ENCODE results near the gene POLD4.

POLD4 gene

GRCh38 chr11:67379061-67380058, 26.0 kb upstream of the POLD4 start:
- Mint-ChIP-seq H3K27ac (no peak overlapping the region), H3K36me3 (ENCODE audit: low read depth) (no peaks in the 10 kb centered on the region), H3K4me3 (no peak overlapping the region), H3K4me1 (ENCODE audit: low read depth) (peaks cover 11% of the 10 kb centered on the region), H3K9me3 (no peaks in the 10 kb centered on the region), H3K27me3 (ENCODE audit: low read depth) (peaks cover 33% of the 10 kb centered on the region)
- no peak for DNase-seq (ENCODE audit: low spot score)

- Mint-ChIP-seq H3K4me3 (no peak overlapping the region), H3K27me3 (ENCODE audit: low read depth) (peaks cover 38% of the 10 kb centered on the region), H3K27ac (no peak overlapping the region), H3K4me1 (ENCODE audit: low read depth) (peaks cover 15% of the 10 kb centered on the region), H3K9me3 (no peaks in the 10 kb centered on the region), H3K36me3 (ENCODE audit: low read depth) (no peaks in the 10 kb centered on the region)
- DNase-seq (ENCODE audit: low spot score) = no peak
Measured at GRCh38 chr11:67378544-67378943, 25.2 kb upstream of the POLD4 start.

- DNase-seq (ENCODE audit: low spot score) = no peak
- peaks cover 38% of the 10 kb centered on the region for H3K27me3 Mint-ChIP-seq (ENCODE audit: low read depth)
- no peaks in the 10 kb centered on the region for H3K9me3 Mint-ChIP-seq
- no peak overlapping the region for H3K27ac Mint-ChIP-seq
- H3K4me1 Mint-ChIP-seq (ENCODE audit: low read depth) = peaks cover 11% of the 10 kb centered on the region
- H3K4me3 Mint-ChIP-seq = no peak overlapping the region
- H3K36me3 Mint-ChIP-seq (ENCODE audit: low read depth) = no peaks in the 10 kb centered on the region
Measured at GRCh38 chr11:67376873-67377808, 23.8 kb upstream of the POLD4 start.

- no peak overlapping the region for H3K27ac Mint-ChIP-seq
- no peak overlapping the region for H3K4me3 Mint-ChIP-seq
- H3K9me3 Mint-ChIP-seq = no peaks in the 10 kb centered on the region
- DNase-seq (ENCODE audit: low spot score) = no peak
- H3K27me3 Mint-ChIP-seq (ENCODE audit: low read depth) = peaks cover 46% of the 10 kb centered on the region
- peaks cover 16% of the 10 kb centered on the region for H3K4me1 Mint-ChIP-seq (ENCODE audit: low read depth)
- no peaks in the 10 kb centered on the region for H3K36me3 Mint-ChIP-seq (ENCODE audit: low read depth)
Measured at GRCh38 chr11:67376063-67376820, 22.9 kb upstream of the POLD4 start.

- H3K36me3 Mint-ChIP-seq (ENCODE audit: low read depth) = no peaks in the 10 kb centered on the region
- peaks cover 48% of the 10 kb centered on the region for H3K27me3 Mint-ChIP-seq (ENCODE audit: low read depth)
- no peak overlapping the region for H3K27ac Mint-ChIP-seq
- DNase-seq (ENCODE audit: low spot score) = no peak
- H3K4me1 Mint-ChIP-seq (ENCODE audit: low read depth) = peaks cover 19% of the 10 kb centered on the region
- no peak overlapping the region for H3K4me3 Mint-ChIP-seq
- no peaks in the 10 kb centered on the region for H3K9me3 Mint-ChIP-seq
Measured at GRCh38 chr11:67375320-67376055, 22.1 kb upstream of the POLD4 start.

- Mint-ChIP-seq H3K9me3 (no peaks in the 10 kb centered on the region), H3K4me1 (ENCODE audit: low read depth) (peaks cover 22% of the 10 kb centered on the region), H3K27ac (no peak overlapping the region), H3K4me3 (peak overlapping the region; percentile 91), H3K36me3 (ENCODE audit: low read depth) (no peaks in the 10 kb centered on the region), H3K27me3 (ENCODE audit: low read depth) (peaks cover 52% of the 10 kb centered on the region)
- DNase-seq (ENCODE audit: low spot score) = no peak
Measured at GRCh38 chr11:67374571-67375281, 21.4 kb upstream of the POLD4 start.

GRCh38 chr11:67373648-67374570, 20.6 kb upstream of the POLD4 start:
- Mint-ChIP-seq H3K4me3 (peak overlapping the region; percentile 91), H3K27ac (peak overlapping the region; percentile 80), H3K27me3 (ENCODE audit: low read depth) (peaks cover 60% of the 10 kb centered on the region), H3K9me3 (no peaks in the 10 kb centered on the region), H3K36me3 (ENCODE audit: low read depth) (no peaks in the 10 kb centered on the region), H3K4me1 (ENCODE audit: low read depth) (peaks cover 26% of the 10 kb centered on the region)
- peak; percentile 53 for DNase-seq (ENCODE audit: low spot score)

GRCh38 chr11:67372993-67373647, 19.8 kb upstream of the POLD4 start, which contains the start of gene CLCF1:
Gene CLCF1, minus strand, starts transcription at chr11:67373598. Its CDS starts 59 bp downstream, at chr11:67373539.
- Mint-ChIP-seq H3K36me3 (ENCODE audit: low read depth) (no peaks in the 10 kb centered on the region), H3K27me3 (ENCODE audit: low read depth) (peaks cover 64% of the 10 kb centered on the region), H3K4me3 (peak within 1 kb of the TSS; percentile 91), H3K4me1 (ENCODE audit: low read depth) (peaks cover 34% of the 10 kb centered on the region), H3K27ac (peak within 1 kb of the TSS; percentile 80), H3K9me3 (no peaks in the 10 kb centered on the region)
- no peak for DNase-seq (ENCODE audit: low spot score)

- no peak for DNase-seq (ENCODE audit: low spot score)
Measured at GRCh38 chr11:67372321-67372992, 19.1 kb upstream of the POLD4 start.

GRCh38 chr11:67371911-67372320, 18.6 kb upstream of the POLD4 start:
- DNase-seq (ENCODE audit: low spot score) = no peak
- H3K36me3 Mint-ChIP-seq (ENCODE audit: low read depth) = no peaks in the 10 kb centered on the region
- peak overlapping the region; percentile 41 for H3K27ac Mint-ChIP-seq
- peaks cover 38% of the 10 kb centered on the region for H3K4me1 Mint-ChIP-seq (ENCODE audit: low read depth)
- peaks cover 67% of the 10 kb centered on the region for H3K27me3 Mint-ChIP-seq (ENCODE audit: low read depth)
- peak overlapping the region; percentile 74 for H3K4me3 Mint-ChIP-seq
- H3K9me3 Mint-ChIP-seq = no peaks in the 10 kb centered on the region

More at GRCh38 chr11:67372321-67372992, 19.1 kb upstream of the POLD4 start:
- Mint-ChIP-seq H3K36me3 (ENCODE audit: low read depth) (no peaks in the 10 kb centered on the region), H3K27ac (no peak overlapping the region), H3K4me1 (ENCODE audit: low read depth) (peaks cover 38% of the 10 kb centered on the region), H3K27me3 (ENCODE audit: low read depth) (peaks cover 69% of the 10 kb centered on the region), H3K4me3 (no peak overlapping the region), H3K9me3 (no peaks in the 10 kb centered on the region)
